GM12878 (cell line): ENCODE results near the gene APOE. TPM values are rescaled to one million over a fixed set of nuclear protein-coding genes. Genes with fewer than 3 reads are reported as not detected.

Source experiments
- ATAC-seq: fragments of 200-7000 bp; cut with Tn5 transposase; 3 replicates; pipeline ENCODE4 v1.9.1; 2020; ENCODE audit warnings: mild to moderate bottlenecking, moderate library complexity
- BruUV-seq: library from RNA; stranded (reverse); fragments of 400-500 nt; replicated peaks from 2 replicates; lab custom pipeline; 2021; lab: Mats Ljungman, UMichigan
- CTCF ChIA-PET: fragments of 300-600 bp; sonication (Branson Sonifier 250); formaldehyde crosslinking; extraction: SDS; loops from one replicate; lab custom pipeline; 2021; ENCODE audit warnings: inconsistent platforms; lab: Yijun Ruan, JAX
- POLR2A ChIA-PET: fragments of 350-600 bp; formaldehyde crosslinking; extraction: SDS; loops from one replicate; lab custom pipeline; 2021; ENCODE audit warnings: inconsistent platforms; lab: Charles Lee
- RAD21 ChIA-PET: fragments of 300-600 bp; sonication (Branson Sonifier 250); formaldehyde crosslinking; loops from one replicate; lab custom pipeline; 2023; ENCODE audit warnings: antibody characterized with exemption; ENCODE audit not compliant: unreplicated experiment; lab: Charles Lee
- SMC1A ChIA-PET: fragments of 300-600 bp; sonication (Branson Sonifier 250); formaldehyde crosslinking; loops from one replicate; lab custom pipeline; 2023; ENCODE audit not compliant: unreplicated experiment, uncharacterized antibody; lab: Charles Lee
- DNase-seq: peaks from one replicate; pipeline ENCODE4 v3.0.0-alpha.2; 2011; ENCODE audit warnings: low read depth, low spot score
- FAIRE-seq: peaks from 3 replicates; lab custom pipeline; 2011; peaks lifted over from hg19 to GRCh38; lab: Jason Lieb, UNC
- H2AFZ ChIP-seq: 2 replicates; pipeline ENCODE4 v1.6.0; 2011; ENCODE audit warnings: low read depth, low read length, control low read depth; ENCODE audit not compliant: control insufficient read depth
- H3K27ac ChIP-seq: 2 replicates; pipeline ENCODE4 v1.5.1; 2011; ENCODE audit warnings: control low read depth; ENCODE audit not compliant: control insufficient read depth, insufficient read depth
- H3K27me3 ChIP-seq, 2 experiments: replicated peaks in 1 of 2; 2 replicates each; pipeline versions ENCODE4 v1.6.0 to v1.6.1; 2011; ENCODE audit warnings: low read length in 1 of 2; ENCODE audit not compliant: control insufficient read depth in 2 of 2, insufficient read depth in 2 of 2
- H3K36me3 ChIP-seq, 2 experiments: 2 replicates each; pipeline ENCODE4 v1.5.1; 2011; ENCODE audit warnings: low read length in 1 of 2; ENCODE audit not compliant: control insufficient read depth in 2 of 2, insufficient read depth in 2 of 2
- H3K4me1 ChIP-seq: 2 replicates; pipeline ENCODE4 v1.6.1; 2011; ENCODE audit warnings: mild to moderate bottlenecking, low read length, moderate library complexity, mixed read lengths; ENCODE audit not compliant: control insufficient read depth, insufficient read depth
- H3K4me2 ChIP-seq: 2 replicates; pipeline ENCODE4 v1.6.0; 2011; ENCODE audit warnings: control low read depth; ENCODE audit not compliant: control insufficient read depth, insufficient read depth
- H3K4me3 ChIP-seq: fragments of 200-600 bp; sonication (generic); 2 replicates; pipeline ENCODE4 v1.5.1; 2016
- H3K79me2 ChIP-seq: 2 replicates; pipeline ENCODE4 v1.6.0; 2011; ENCODE audit warnings: low read length; ENCODE audit not compliant: control insufficient read depth, insufficient read depth
- H3K9ac ChIP-seq: 2 replicates; pipeline ENCODE4 v1.8.0; 2011; ENCODE audit warnings: low read length, control low read depth, mixed read lengths; ENCODE audit not compliant: control insufficient read depth, insufficient read depth
- H3K9me3 ChIP-seq: replicated peaks from 3 replicates; pipeline ENCODE4 v1.5.1; 2011; ENCODE audit warnings: mild to moderate bottlenecking, low read length; ENCODE audit not compliant: control insufficient read depth, insufficient read depth
- H4K20me1 ChIP-seq: 2 replicates; pipeline ENCODE4 v1.6.0; 2011; ENCODE audit not compliant: control insufficient read depth, insufficient read depth
- CEBPZ ChIP-seq: fragments of 150-350 bp; IDR thresholded peaks from 2 replicates; pipeline ENCODE4 v1.6.1; 2016; ENCODE audit warnings: low read depth, low read length
- CREB1 ChIP-seq: IDR thresholded peaks from 2 replicates; pipeline ENCODE4 v1.6.1; 2012; ENCODE audit warnings: low read depth, mild to moderate bottlenecking, inconsistent platforms
- ESRRA ChIP-seq: IDR thresholded peaks from 2 replicates; pipeline ENCODE4 v1.6.1; 2012; ENCODE audit warnings: mild to moderate bottlenecking, low read length, improper control_type of control experiment
- RB1 ChIP-seq: fragments of 450-650 bp; formaldehyde crosslinking; IDR thresholded peaks from 2 replicates; pipeline ENCODE4 v1.6.1; 2017; ENCODE audit warnings: mild to moderate bottlenecking, borderline replicate concordance
- RELB ChIP-seq: fragments of 450-650 bp; IDR thresholded peaks from 2 replicates; pipeline ENCODE4 v1.6.1; 2017; ENCODE audit warnings: low read depth, mild to moderate bottlenecking, moderate library complexity
- SMC3 ChIP-seq: IDR thresholded peaks from 2 replicates; pipeline ENCODE4 v1.6.1; 2011; ENCODE audit warnings: low read length, improper control_type of control experiment, borderline replicate concordance
- SPI1 ChIP-seq: IDR thresholded peaks from 2 replicates; pipeline ENCODE4 v1.6.1; 2011; ENCODE audit warnings: low read depth, mild to moderate bottlenecking, low read length, moderate library complexity, borderline replicate concordance; ENCODE audit not compliant: insufficient read depth
- SREBF2 ChIP-seq: IDR thresholded peaks from 2 replicates; pipeline ENCODE4 v1.6.1; 2012; ENCODE audit warnings: mild to moderate bottlenecking, low read length
- ZNF687 ChIP-seq: fragments of 450-650 bp; IDR thresholded peaks from 2 replicates; pipeline ENCODE4 v1.6.1; 2017; ENCODE audit warnings: mild to moderate bottlenecking, moderate library complexity
- WGBS: methylation state at CpG from one replicate; pipeline ENCODE4 v1.1.6; 2016; ENCODE audit warnings: low lambda C conversion rate; ENCODE audit not compliant: insufficient replicate concordance, insufficient coverage; ENCODE audit errors: missing lambda C conversion rate; 5-methylcytosine and 5-hydroxymethylcytosine counted together
- in situ Hi-C: fragments of 300-500 bp; cut with MboI; formaldehyde crosslinking; loops from 9 replicates; pipeline ENCODE4 v1.14.3; 2018; ENCODE audit warnings: mixed read lengths
- intact Hi-C: fragments of 100-400 bp; cut with micrococcal nuclease; formaldehyde crosslinking; loops from one replicate; pipeline ENCODE4 v1.14.2; 2022; ENCODE audit not compliant: unreplicated experiment
- polyA plus RNA-seq, 11 experiments: library from polyadenylated mRNA; depleted of rRNA in 4 of 11; unstranded in 6 of 11; stranded (reverse) in 5 of 11; fragments of >200 nt; fragmentation: Nextera tagmentation in 4 of 11; fragmentation: Illumina TruSeq in 1 of 11; extraction: Ambion mirVana in 4 of 11; extraction: Trizol in 1 of 11; gene quantifications; 1 replicate in 1 of 11; 2 replicates in 10 of 11; pipeline versions ENCODE4 v1.2.1 to v1.2.3, GENCODE V29; 2011 to 2016; ENCODE audit warnings: inconsistent platforms in 2 of 11, missing spikeins in 2 of 11, low read depth in 1 of 11
- total RNA-seq, 4 experiments: library from RNA; depleted of rRNA in 3 of 4; stranded (reverse); fragments of >200 nt in 3 of 4; fragmentation: Illumina TruSeq in 1 of 4; extraction: Trizol in 1 of 4; gene quantifications; 2 replicates each; pipeline versions ENCODE4 v1.2.1 to v1.2.3, GENCODE V29; 2013 to 2021

Gene APOE
- total and polyA plus RNA-seq, 10 of the 15 experiments (the other 5 are each of a cell fraction or from before 2014, with no cell fraction given): 0.22 to 3.7 (median 0.44) TPM; not detected in 4

- intact Hi-C loops (no loop called here), in situ Hi-C loops (no loop called here)
- H3K9ac ChIP-seq: no peak overlapping the region
- SMC1A ChIA-PET: interaction anchor here (1.0 kb wide), 1 partner anchor 98 kb away, joined by 4 read pairs; the partner anchor contains the start of gene NECTIN2
- no peak overlapping the region for H3K4me3 ChIP-seq
- WGBS: 6% methylated on average over 10 of the region's 10 CpGs
- H3K4me1 ChIP-seq: peaks cover 19% of the 10 kb centered on the region
- 0 out of 2 replicates have a peak overlapping the region, but pooled peaks have one; percentile 1 for H3K4me2 ChIP-seq
- POLR2A ChIA-PET: interaction anchor here (0.5 to 1.0 kb wide), 2 partner anchors 11 to 28 kb away, joined by 4 to 6 read pairs; partner anchors contain the start of gene CLPTM1
- CTCF ChIA-PET: interaction anchor here (1.0 kb wide), 1 partner anchor 8 kb away, joined by 4 read pairs; no protein-coding TSS in a partner anchor
- FAIRE-seq: peak; percentile 49
- no peak overlapping the region for H3K27ac ChIP-seq
- no peaks in the 10 kb centered on the region for H4K20me1 ChIP-seq
- ATAC-seq: peak; percentile 99
- peak overlapping the region; percentile 67 for H2AFZ ChIP-seq
- H3K79me2 ChIP-seq: no peaks in the 10 kb centered on the region
- H3K9me3 ChIP-seq: no peaks in the 10 kb centered on the region
- RAD21 ChIA-PET: interaction anchor here (1.3 kb wide), 1 partner anchor 8 kb away, joined by 4 read pairs; no protein-coding TSS in a partner anchor
- no peaks in the 10 kb centered on the region for H3K36me3 ChIP-seq
- no peak for DNase-seq
- H3K27me3 ChIP-seq: no peaks in the 10 kb centered on the region
- no TSS peak for BruUV-seq
- TF ChIP-seq CEBPZ: no peak
- TF ChIP-seq CREB1: no peak
- no peak for TF ChIP-seq RB1
- TF ChIP-seq SREBF2: no peak
- no peak for TF ChIP-seq SMC3
- peak; percentile 96 for TF ChIP-seq SPI1
- TF ChIP-seq ZNF687: peak; percentile 76
- TF ChIP-seq ESRRA: no peak
- TF ChIP-seq RELB: no peak
These were observed 38.2 kb downstream of the APOE start for GRCh38 chr19:44943801-44944249.
